ENCODE measurements around the gene FARS2.

The FARS2 gene

GRCh38 chr6:5595184-5595583, 333.9 kb downstream of the FARS2 start:
- no peak for DNase-seq

GRCh38 chr6:5597413-5597812, 336.1 kb downstream of the FARS2 start:
- DNase-seq: no peak

- no peak for DNase-seq
Measured at GRCh38 chr6:5598123-5598522, 336.8 kb downstream of the FARS2 start.

GRCh38 chr6:5599127-5599526, 337.8 kb downstream of the FARS2 start:
- DNase-seq: no peak

- DNase-seq: no peak
Measured at GRCh38 chr6:5605937-5606336, 344.6 kb downstream of the FARS2 start.

- DNase-seq: no peak
Measured at GRCh38 chr6:5606546-5606945, 345.2 kb downstream of the FARS2 start.

GRCh38 chr6:5610640-5611039, 349.3 kb downstream of the FARS2 start:
- no peak for DNase-seq

GRCh38 chr6:5617179-5617578, 355.9 kb downstream of the FARS2 start:
- DNase-seq: no peak

- peak; percentile 44 for DNase-seq
Measured at GRCh38 chr6:5619249-5619648, 357.9 kb downstream of the FARS2 start.

GRCh38 chr6:5622276-5623005, 361.1 kb downstream of the FARS2 start:
- DNase-seq: no peak

GRCh38 chr6:5623769-5624168, 362.5 kb downstream of the FARS2 start:
- no peak for DNase-seq

GRCh38 chr6:5624256-5624655, 362.9 kb downstream of the FARS2 start:
- no peak for DNase-seq

- no peak for DNase-seq
Measured at GRCh38 chr6:5626727-5627426, 365.6 kb downstream of the FARS2 start.

GRCh38 chr6:5630636-5631035, 369.3 kb downstream of the FARS2 start:
- no peak for DNase-seq

GRCh38 chr6:5632348-5632935, 371.1 kb downstream of the FARS2 start:
- no peak for DNase-seq

- DNase-seq: no peak
Measured at GRCh38 chr6:5634525-5634924, 373.2 kb downstream of the FARS2 start.

GRCh38 chr6:5636210-5637030, 375.1 kb downstream of the FARS2 start:
- no peak for DNase-seq

GRCh38 chr6:5637714-5638113, 376.4 kb downstream of the FARS2 start:
- DNase-seq: no peak

- no peak for DNase-seq
Measured at GRCh38 chr6:5638666-5639065, 377.4 kb downstream of the FARS2 start.

GRCh38 chr6:5639193-5639592, 377.9 kb downstream of the FARS2 start:
- DNase-seq: no peak

GRCh38 chr6:5640614-5641013, 379.3 kb downstream of the FARS2 start:
- DNase-seq: no peak

- DNase-seq: no peak
Measured at GRCh38 chr6:5644523-5645185, 383.3 kb downstream of the FARS2 start.

Measured in activated gamma-delta T cell treated with Interleukin-2 at 50 U/mL for 16 hours (primary cell).